ENCODE measurements around the gene PDGFA. TPM values are rescaled to one million over a fixed set of nuclear protein-coding genes. Genes with fewer than 3 reads are reported as not detected.

PDGFA gene
- total and polyA plus RNA-seq, 2 experiments from 2014 or later: 35.6 to 43.1 TPM

- TF ChIP-seq ZNF462 (CRISPR knock-in tag; IDR thresholded peaks at IDR 0.05) (no peak), EZH2phosphoT487 (IDR thresholded peaks at IDR 0.05; ENCODE audit: unreplicated experiment) (no peak), ETS1 (IDR thresholded peaks at IDR 0.05) (no peak), JUNB (IDR thresholded peaks at IDR 0.05; ENCODE audit: unreplicated experiment) (no peak), EZH2 (IDR thresholded peaks at IDR 0.05; ENCODE audit: low read depth, unreplicated experiment) (no peak)
Measured at GRCh38 chr7:457814-458510, 61.7 kb downstream of the PDGFA start (continued).

- H3K36me3 ChIP-seq (ENCODE audit: insufficient read depth): no peaks in the 10 kb centered on the region
- peaks cover 17% of the 10 kb centered on the region for H3K4me1 Mint-ChIP-seq
- H2AFZ ChIP-seq: no peak overlapping the region
- no peak overlapping the region for H3K4me3 Mint-ChIP-seq
- H3F3A ChIP-seq (replicated peaks; ENCODE audit: low read depth): no peaks in the 10 kb centered on the region
- H4K20me1 ChIP-seq (replicated peaks; ENCODE audit: insufficient read depth): no peaks in the 10 kb centered on the region
- no peaks in the 10 kb centered on the region for H3K9me3 Mint-ChIP-seq
- no peak overlapping the region for H3K27ac ChIP-seq (ENCODE audit: low read depth)
- no peak overlapping the region for H3K4me3 ChIP-seq
- no peaks in the 10 kb centered on the region for H3K36me3 Mint-ChIP-seq (ENCODE audit: low read depth)
- no peak overlapping the region for H3K27ac Mint-ChIP-seq
- no peaks in the 10 kb centered on the region for H3K9me2 ChIP-seq (ENCODE audit: insufficient read depth)
- DNase-seq (ENCODE audit: low spot score) (no peak), ATAC-seq (no peak)
- no peaks in the 10 kb centered on the region for H3K79me2 ChIP-seq (replicated peaks; ENCODE audit: insufficient read depth)
- H3K4me1 ChIP-seq (ENCODE audit: insufficient read depth): peaks cover 15% of the 10 kb centered on the region
- peaks cover 15% of the 10 kb centered on the region for H3K27me3 Mint-ChIP-seq (ENCODE audit: insufficient read depth, low read depth, poor library complexity)
- TF ChIP-seq ZNF331 (CRISPR knock-in tag; IDR thresholded peaks at IDR 0.05; ENCODE audit: low read depth) (no peak), ZNF114 (CRISPR knock-in tag; IDR thresholded peaks at IDR 0.05) (no peak), ETS1 (IDR thresholded peaks at IDR 0.05) (no peak), REST (IDR thresholded peaks at IDR 0.05; ENCODE audit: unreplicated experiment) (no peak), EZH2 (IDR thresholded peaks at IDR 0.05; ENCODE audit: low read depth, unreplicated experiment) (no peak), STAT1 (IDR thresholded peaks at IDR 0.05; ENCODE audit: unreplicated experiment) (no peak)
- peaks cover 16% of the 10 kb centered on the region for H3K27me3 ChIP-seq (ENCODE audit: insufficient read depth)
- H3K4me2 ChIP-seq: no peak overlapping the region
Measured at GRCh38 chr7:455110-455928, 64.3 kb downstream of the PDGFA start.

Measured in GM23338 (cell line).